Spleen (tissue), 11 donors: ENCODE results near the gene APP. TPM values are rescaled to one million over a fixed set of nuclear protein-coding genes. Genes with fewer than 3 reads are reported as not detected.

ENCODE experiments used
- DNase-seq: peaks from one replicate; pipeline ENCODE4 v3.0.0-alpha.2; 2020
- H3K27ac ChIP-seq, 8 donors: fragments of 200-600 bp; sonication (generic) in 7 of 8; 1 replicate in 4 of 8; 2 replicates in 4 of 8; pipeline versions ENCODE4 v1.5.0 to v1.8.0; 2016 to 2021; ENCODE audit warnings: inconsistent platforms in 4 of 8, mild to moderate bottlenecking in 4 of 8, moderate library complexity in 1 of 8
- H3K27me3 ChIP-seq, 7 donors: fragments of 200-600 bp; sonication (generic) in 6 of 7; replicated peaks in 1 of 7; 1 replicate in 4 of 7; 2 replicates in 3 of 7; pipeline versions ENCODE4 v1.5.0 to v1.8.0; 2016 to 2021; ENCODE audit warnings: inconsistent platforms in 3 of 7, mild to moderate bottlenecking in 1 of 7
- H3K36me3 ChIP-seq, 6 donors: fragments of 200-600 bp; sonication (generic) in 5 of 6; 1 replicate in 4 of 6; 2 replicates in 2 of 6; pipeline versions ENCODE4 v1.5.0 to v1.8.0; 2016 to 2021; ENCODE audit warnings: inconsistent platforms in 2 of 6
- H3K4me1 ChIP-seq, 6 donors: fragments of 200-600 bp; sonication (generic) in 5 of 6; 1 replicate in 3 of 6; 2 replicates in 3 of 6; pipeline versions ENCODE4 v1.5.0 to v1.8.0; 2016 to 2021; ENCODE audit warnings: inconsistent platforms in 3 of 6
- H3K4me3 ChIP-seq, 8 donors: fragments of 200-600 bp; sonication (generic) in 7 of 8; 1 replicate in 4 of 8; 2 replicates in 4 of 8; pipeline versions ENCODE4 v1.5.0 to v1.8.0; 2016 to 2021; ENCODE audit warnings: inconsistent platforms in 4 of 8, mild to moderate bottlenecking in 4 of 8, moderate library complexity in 2 of 8
- H3K9me3 ChIP-seq, 8 donors: fragments of 200-600 bp; sonication (generic) in 7 of 8; 1 replicate in 4 of 8; 2 replicates in 4 of 8; pipeline versions ENCODE4 v1.5.0 to v1.8.0; 2016 to 2021; ENCODE audit warnings: inconsistent platforms in 4 of 8
- POLR2A ChIP-seq, 3 donors: fragments of 450-650 bp; IDR thresholded peaks; one replicate each; pipeline ENCODE4 v1.5.1; 2017; ENCODE audit warnings: antibody characterized with exemption in 3 of 3, mild to moderate bottlenecking in 1 of 3
- POLR2AphosphoS5 ChIP-seq, 3 donors: sonication (generic); formaldehyde crosslinking; IDR thresholded peaks; one replicate each; pipeline ENCODE4 v1.5.1; 2017; ENCODE audit warnings: antibody characterized with exemption in 3 of 3
- WGBS, 5 donors: extraction: QIAGEN DNeasy Blood & Tissue Kit in 3 of 5; methylation state at CpG; one replicate each; pipeline versions ENCODE4 v1.1.5 to v1.1.7; 2013 to 2018; 5-methylcytosine and 5-hydroxymethylcytosine counted together
- intact Hi-C: fragments of 100-400 bp; cut with DNase I; formaldehyde crosslinking; loops from one replicate; pipeline ENCODE4 v1.15.0; 2023; ENCODE audit warnings: low total_unique reads
- polyA plus RNA-seq, 3 donors: library from polyadenylated mRNA; stranded (reverse); fragments of 200-250 nt; gene quantifications; one replicate each; pipeline ENCODE4 v1.2.1, GENCODE V29; 2013
- total RNA-seq, 7 donors: library from RNA; depleted of rRNA in 3 of 7; stranded (reverse); fragments of >200 nt in 3 of 7; fragmentation: NEBNext Ultra II Directional in 4 of 7; extraction: Animal tissue kit (Norgen Biotek cat#: 25700) in 4 of 7; gene quantifications; one replicate each; pipeline versions ENCODE4 v1.1.0 to v1.2.1, GENCODE V29; 2016 to 2021
- TF ChIP-seq, protein P1 (sequence below), 11 experiments: fragments of 200-600 bp in 7 of 11; fragments of 450-650 bp in 4 of 11; sonication (generic) in 4 of 11; IDR thresholded peaks in 8 of 11; conservative IDR thresholded peaks in 3 of 11; 1 replicate in 7 of 11; 2 replicates in 4 of 11; pipeline versions ENCODE4 v1.4.0 to v1.8.0; 2016 to 2021; ENCODE audit warnings: antibody characterized with exemption in 11 of 11, inconsistent platforms in 4 of 11, mild to moderate bottlenecking in 1 of 11
- donor health status: healthy with polysubstance abuse.
- donor health status: DM: no; HTN: no; CAD: no; lungs with moderate emphysema.
- donor health status: DM: no; HTN: no; CAD: no.
- donor health status: Bipolar disorder and iron deficiency.
- donor health status: healthy.
- donor health status: DM: no; HTN: no; CAD: no.
- donor health status: DM: yes; HTN: yes; CAD: no.

APP gene
- total and polyA plus RNA-seq, 10 donors = 25.3 to 398 (median 282) TPM

DNA sequence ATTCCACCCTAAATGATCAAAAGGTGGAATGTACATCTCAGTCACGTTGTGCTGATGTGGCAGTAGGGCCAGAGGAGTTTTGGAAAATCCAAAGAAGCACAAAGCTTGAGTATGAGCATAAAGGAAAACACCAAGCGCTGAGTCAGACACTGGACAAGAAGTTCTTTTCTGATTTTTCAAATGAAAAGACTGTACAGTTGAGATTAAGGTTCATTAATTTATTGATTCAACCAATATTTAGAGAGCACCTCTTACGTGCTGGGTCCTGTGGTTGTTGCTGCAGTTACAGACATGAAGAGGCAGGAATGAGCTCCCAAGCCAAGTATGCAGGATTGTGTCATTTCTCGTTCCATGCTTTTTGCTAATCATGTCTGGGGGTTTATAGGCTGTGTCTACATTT, 28.9 kb upstream of the APP start:
- 66 to 86% (median 75%) methylated on average over 4 of the region's 4 CpGs for WGBS, 5 donors
- no peaks in the 10 kb centered on the region for H3K9me3 ChIP-seq
- H3K4me1 ChIP-seq = no peaks in the 10 kb centered on the region
- DNase-seq = no peak
- intact Hi-C loops = no loop called here
- H3K4me3 ChIP-seq = no peak overlapping the region
- TF ChIP-seq POLR2AphosphoS5 (IDR thresholded peaks at IDR 0.05) = no peak
- TF ChIP-seq, protein P1, sequence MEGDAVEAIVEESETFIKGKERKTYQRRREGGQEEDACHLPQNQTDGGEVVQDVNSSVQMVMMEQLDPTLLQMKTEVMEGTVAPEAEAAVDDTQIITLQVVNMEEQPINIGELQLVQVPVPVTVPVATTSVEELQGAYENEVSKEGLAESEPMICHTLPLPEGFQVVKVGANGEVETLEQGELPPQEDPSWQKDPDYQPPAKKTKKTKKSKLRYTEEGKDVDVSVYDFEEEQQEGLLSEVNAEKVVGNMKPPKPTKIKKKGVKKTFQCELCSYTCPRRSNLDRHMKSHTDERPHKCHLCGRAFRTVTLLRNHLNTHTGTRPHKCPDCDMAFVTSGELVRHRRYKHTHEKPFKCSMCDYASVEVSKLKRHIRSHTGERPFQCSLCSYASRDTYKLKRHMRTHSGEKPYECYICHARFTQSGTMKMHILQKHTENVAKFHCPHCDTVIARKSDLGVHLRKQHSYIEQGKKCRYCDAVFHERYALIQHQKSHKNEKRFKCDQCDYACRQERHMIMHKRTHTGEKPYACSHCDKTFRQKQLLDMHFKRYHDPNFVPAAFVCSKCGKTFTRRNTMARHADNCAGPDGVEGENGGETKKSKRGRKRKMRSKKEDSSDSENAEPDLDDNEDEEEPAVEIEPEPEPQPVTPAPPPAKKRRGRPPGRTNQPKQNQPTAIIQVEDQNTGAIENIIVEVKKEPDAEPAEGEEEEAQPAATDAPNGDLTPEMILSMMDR (IDR thresholded peaks at IDR 0.05 in 8 of 11, conservative IDR thresholded peaks at IDR 0.05 in 3 of 11) = no peak
- TF ChIP-seq POLR2A (IDR thresholded peaks at IDR 0.05) = no peak
- no peaks in the 10 kb centered on the region for H3K36me3 ChIP-seq
- H3K27ac ChIP-seq = no peak overlapping the region
- H3K27me3 ChIP-seq = no peaks in the 10 kb centered on the region

DNA sequence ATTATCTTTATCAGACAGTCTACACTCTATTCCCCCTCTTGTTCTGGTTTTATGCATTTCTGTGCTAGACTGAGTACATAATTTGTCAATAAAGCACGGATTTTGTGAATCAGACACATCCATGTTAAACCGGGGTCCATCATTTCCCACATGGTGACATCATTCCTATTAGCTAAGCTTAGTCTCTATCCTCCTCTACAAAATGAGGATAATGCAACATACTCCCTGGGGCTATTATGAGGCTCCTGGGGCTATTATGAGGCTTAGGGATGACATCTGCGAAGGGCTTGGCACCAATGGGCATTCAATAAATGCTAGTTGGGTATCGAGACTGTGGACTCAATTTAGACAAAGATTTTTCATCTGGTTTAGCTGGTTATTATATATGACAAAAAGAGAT, 25.1 kb upstream of the APP start:
- no peak for DNase-seq
- H3K4me3 ChIP-seq = no peak overlapping the region
- no peaks in the 10 kb centered on the region for H3K27me3 ChIP-seq
- H3K36me3 ChIP-seq = no peaks in the 10 kb centered on the region
- H3K9me3 ChIP-seq = no peaks in the 10 kb centered on the region
- H3K4me1 ChIP-seq = no peaks in the 10 kb centered on the region
- intact Hi-C loops = no loop called here
- TF ChIP-seq POLR2AphosphoS5 (IDR thresholded peaks at IDR 0.05) (no peak), POLR2A (IDR thresholded peaks at IDR 0.05) (no peak)
- TF ChIP-seq, protein P1 (IDR thresholded peaks at IDR 0.05 in 8 of 11, conservative IDR thresholded peaks at IDR 0.05 in 3 of 11) = no peak
- WGBS, 5 donors = 83 to 92% (median 88%) methylated on average over 4 of the region's 4 CpGs
- no peak overlapping the region for H3K27ac ChIP-seq

DNA sequence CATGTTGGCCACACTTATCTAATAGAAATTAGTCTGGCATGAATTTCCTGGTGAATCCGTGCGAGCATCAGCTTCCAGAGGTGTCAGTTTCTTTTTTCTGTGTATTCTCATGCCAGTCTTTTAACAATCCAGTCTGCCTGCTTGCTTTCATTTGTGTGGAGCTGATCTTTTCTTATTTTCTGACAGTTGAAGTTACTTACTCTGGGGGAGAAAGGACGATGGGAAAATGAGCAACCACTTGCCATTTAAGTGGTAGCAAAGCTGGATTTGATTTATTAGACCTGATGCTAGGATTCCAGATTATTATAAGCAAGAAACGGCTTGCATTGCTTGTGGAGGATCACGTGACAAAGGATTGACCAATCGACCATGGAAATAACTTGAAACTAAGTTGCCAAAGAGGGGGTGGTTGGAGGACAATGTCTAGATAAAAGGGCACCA, 24.3 kb upstream of the APP start:
- Histone ChIP-seq H3K27me3 (no peaks in the 10 kb centered on the region), H3K4me1 (no peaks in the 10 kb centered on the region), H3K27ac (no peak overlapping the region), H3K9me3 (no peaks in the 10 kb centered on the region), H3K4me3 (no peak overlapping the region), H3K36me3 (no peaks in the 10 kb centered on the region)
- 57 to 76% (median 66%) methylated on average over 6 of the region's 6 CpGs for WGBS, 5 donors
- no peak for DNase-seq
- intact Hi-C loops = no loop called here
- TF ChIP-seq POLR2AphosphoS5 (IDR thresholded peaks at IDR 0.05) (no peak), POLR2A (IDR thresholded peaks at IDR 0.05) (no peak)
- TF ChIP-seq, protein P1 (IDR thresholded peaks at IDR 0.05 in 8 of 11, conservative IDR thresholded peaks at IDR 0.05 in 3 of 11) = no peak

DNA sequence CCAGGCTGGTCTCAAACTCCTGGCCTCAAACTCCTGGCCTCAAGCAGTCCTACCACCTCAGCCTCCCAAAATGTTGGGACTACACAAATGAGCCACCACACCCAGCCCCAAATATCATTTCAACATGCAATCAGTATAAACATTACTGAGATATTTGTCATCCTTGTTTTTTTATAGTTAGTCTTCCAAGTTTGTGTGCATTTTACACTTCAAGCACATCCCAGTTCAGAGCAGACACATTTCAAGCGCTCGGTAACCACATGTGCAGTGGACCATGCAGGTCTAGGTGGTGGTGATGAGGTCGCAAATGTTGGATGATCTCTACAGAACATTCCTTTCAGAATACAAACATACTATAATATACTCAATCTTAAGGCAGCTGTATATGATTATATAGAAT, 23.8 kb upstream of the APP start:
- no peak for DNase-seq
- no peaks in the 10 kb centered on the region for H3K9me3 ChIP-seq
- WGBS, 5 donors = 72 to 94% (median 91%) methylated on average over 3 of the region's 3 CpGs
- H3K4me3 ChIP-seq = no peak overlapping the region
- no peaks in the 10 kb centered on the region for H3K27me3 ChIP-seq
- H3K27ac ChIP-seq = no peak overlapping the region
- no peaks in the 10 kb centered on the region for H3K4me1 ChIP-seq
- intact Hi-C loops = no loop called here
- H3K36me3 ChIP-seq = no peaks in the 10 kb centered on the region
- TF ChIP-seq, protein P1 (IDR thresholded peaks at IDR 0.05 in 8 of 11, conservative IDR thresholded peaks at IDR 0.05 in 3 of 11) = no peak
- no peak for TF ChIP-seq POLR2AphosphoS5 (IDR thresholded peaks at IDR 0.05)
- TF ChIP-seq POLR2A (IDR thresholded peaks at IDR 0.05) = no peak
